Measurements from ENCODE around the gene OSBPL1A. TPM values are rescaled to one million over a fixed set of nuclear protein-coding genes. Genes with fewer than 3 reads are reported as not detected.
"Not testable (repeated sequence)": the region's sequence is repeated elsewhere in the genome, so short reads cannot be mapped to it uniquely, and the experiment has no call there.

Gene OSBPL1A
- total and polyA plus RNA-seq, 2 experiments from 2014 or later: 14.9 to 24.1 TPM

DNA sequence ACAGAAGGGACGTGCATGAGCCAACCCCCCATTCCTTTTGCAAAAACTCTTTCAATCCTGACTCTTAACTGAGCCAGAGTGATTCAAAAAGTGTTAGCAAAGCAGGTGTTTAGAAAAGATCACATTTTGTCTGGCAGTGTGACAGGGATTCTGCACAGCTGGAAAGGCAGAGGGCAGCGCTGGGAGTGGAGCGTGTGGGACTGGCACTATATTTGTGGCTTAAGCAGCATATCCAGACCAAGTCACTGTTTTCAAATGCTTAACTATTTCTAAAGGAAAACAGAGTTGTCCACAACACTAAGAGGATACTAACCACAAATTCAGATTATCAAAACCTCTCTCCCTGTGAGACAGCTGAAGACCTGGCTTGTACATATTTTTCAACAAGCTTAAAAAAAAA is 239.8 kb downstream of the OSBPL1A start:
- H3K79me2 ChIP-seq (ENCODE audit: insufficient read depth): no peaks in the 10 kb centered on the region
- no peaks in the 10 kb centered on the region for H3F3A ChIP-seq (ENCODE audit: insufficient read depth)
- no peaks in the 10 kb centered on the region for H4K20me1 ChIP-seq (ENCODE audit: insufficient read depth)
- no peaks in the 10 kb centered on the region for H3K27me3 ChIP-seq (replicated peaks; ENCODE audit: insufficient read depth)
- H3K9me3 ChIP-seq (ENCODE audit: low read depth): no peaks in the 10 kb centered on the region
- H3K4me2 ChIP-seq (ENCODE audit: unreplicated experiment): no peak overlapping the region
- H3K9me2 ChIP-seq (ENCODE audit: insufficient read depth): no peaks in the 10 kb centered on the region
- in situ Hi-C loops (cut with MboI): no loop called here
- no peak overlapping the region for H2AFZ ChIP-seq
- no peak for DNase-seq
- no peak overlapping the region for H3K4me3 ChIP-seq
- no peaks in the 10 kb centered on the region; the same call in 1 of the 2 replicates for H3K36me3 ChIP-seq (ENCODE audit: low read depth)
- H3K9ac ChIP-seq: no peak overlapping the region
- H3K4me1 ChIP-seq (ENCODE audit: insufficient read depth): no peaks in the 10 kb centered on the region
- no peak overlapping the region for H3K27ac ChIP-seq
- WGBS, 2 experiments (ENCODE audit: low coverage in 1 of 2, low lambda C conversion rate in 2 of 2, missing lambda C conversion rate in 2 of 2): 98 to 100% methylated on average over 3 of the region's 3 CpGs
- TF ChIP-seq EZH2 (IDR thresholded peaks at IDR 0.05; ENCODE audit: insufficient read depth, poor library complexity, severe bottlenecking) (no peak), EZH2phosphoT487 (IDR thresholded peaks at IDR 0.05; ENCODE audit: insufficient read depth, low read depth) (no peak)

DNA sequence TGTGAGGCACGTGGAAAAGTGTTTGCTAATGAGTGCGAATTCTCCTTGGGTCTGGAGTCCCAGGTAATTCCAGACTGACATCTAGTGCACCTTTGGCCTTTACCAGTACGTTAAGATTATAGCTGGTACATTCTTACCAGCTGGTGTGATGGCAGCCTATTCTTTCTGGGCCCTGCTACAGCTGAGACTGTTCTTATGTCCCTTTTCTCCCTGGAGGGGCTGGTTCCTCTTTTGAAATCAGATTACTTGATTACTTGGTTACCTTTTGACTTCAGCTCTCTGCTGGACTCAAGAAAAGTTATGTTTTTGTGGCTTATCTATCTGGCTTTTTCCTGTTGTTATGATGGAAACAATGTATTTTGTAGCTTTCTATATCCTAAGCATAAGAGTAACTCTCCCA is 244.2 kb downstream of the OSBPL1A start:
- DNase-seq: no peak
- Histone ChIP-seq H3K27ac (no peak overlapping the region), H3K9ac (no peak overlapping the region), H3K4me2 (ENCODE audit: unreplicated experiment) (no peak overlapping the region), H4K20me1 (ENCODE audit: insufficient read depth) (no peaks in the 10 kb centered on the region), H3K27me3 (replicated peaks; ENCODE audit: insufficient read depth) (no peaks in the 10 kb centered on the region), H3K9me2 (ENCODE audit: insufficient read depth) (no peaks in the 10 kb centered on the region), H3K4me3 (no peak overlapping the region), H3K4me1 (ENCODE audit: insufficient read depth) (no peaks in the 10 kb centered on the region), H3K79me2 (ENCODE audit: insufficient read depth) (no peaks in the 10 kb centered on the region), H2AFZ (no peak overlapping the region), H3K36me3 (ENCODE audit: low read depth) (no peaks in the 10 kb centered on the region), H3F3A (ENCODE audit: insufficient read depth) (no peaks in the 10 kb centered on the region), H3K9me3 (ENCODE audit: low read depth) (no peaks in the 10 kb centered on the region)
- in situ Hi-C loops (cut with MboI): no loop called here
- TF ChIP-seq EZH2phosphoT487 (IDR thresholded peaks at IDR 0.05; ENCODE audit: insufficient read depth, low read depth) (no peak), EZH2 (IDR thresholded peaks at IDR 0.05; ENCODE audit: insufficient read depth, poor library complexity, severe bottlenecking) (no peak)
- WGBS, 2 experiments (ENCODE audit: low coverage in 1 of 2, low lambda C conversion rate in 2 of 2, missing lambda C conversion rate in 2 of 2): 96 to 97% methylated on average over 3 of the region's 3 CpGs

DNA sequence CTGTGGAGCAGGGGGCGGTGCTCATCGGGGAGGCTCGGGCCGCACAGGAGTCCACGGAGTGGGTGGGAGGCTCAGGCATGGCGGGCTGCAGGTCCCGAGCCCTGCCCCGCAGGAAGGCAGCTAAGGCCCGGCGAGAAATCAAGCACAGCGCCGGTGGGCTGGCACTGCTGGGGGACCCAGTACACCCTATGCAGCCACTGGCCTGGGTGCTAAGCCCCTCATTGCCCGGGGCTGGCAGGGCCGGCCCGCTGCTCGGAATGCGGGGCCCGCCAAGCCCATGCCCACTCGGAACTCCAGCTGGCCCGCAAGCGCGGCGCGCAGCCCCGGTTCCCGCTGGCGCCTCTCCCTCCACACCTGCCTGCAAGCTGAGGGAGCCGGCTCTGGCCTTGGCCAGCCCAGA is 248.0 kb downstream of the OSBPL1A start:
- H3K4me3 ChIP-seq; H3K27ac ChIP-seq; in situ Hi-C loops (cut with MboI); H3K79me2 ChIP-seq (ENCODE audit: insufficient read depth); H3K4me2 ChIP-seq (ENCODE audit: unreplicated experiment); H2AFZ ChIP-seq; H4K20me1 ChIP-seq (ENCODE audit: insufficient read depth); H3K9me3 ChIP-seq (ENCODE audit: low read depth); DNase-seq; H3K9ac ChIP-seq; H3K9me2 ChIP-seq (ENCODE audit: insufficient read depth); H3K36me3 ChIP-seq (ENCODE audit: low read depth); H3F3A ChIP-seq (ENCODE audit: insufficient read depth); H3K27me3 ChIP-seq (replicated peaks; ENCODE audit: insufficient read depth); H3K4me1 ChIP-seq (ENCODE audit: insufficient read depth): not testable (repeated sequence)
- WGBS, 2 experiments (ENCODE audit: low coverage in 1 of 2, low lambda C conversion rate in 2 of 2, missing lambda C conversion rate in 2 of 2): 98 to 99% methylated on average over 13 to 28 of the region's 28 CpGs

DNA sequence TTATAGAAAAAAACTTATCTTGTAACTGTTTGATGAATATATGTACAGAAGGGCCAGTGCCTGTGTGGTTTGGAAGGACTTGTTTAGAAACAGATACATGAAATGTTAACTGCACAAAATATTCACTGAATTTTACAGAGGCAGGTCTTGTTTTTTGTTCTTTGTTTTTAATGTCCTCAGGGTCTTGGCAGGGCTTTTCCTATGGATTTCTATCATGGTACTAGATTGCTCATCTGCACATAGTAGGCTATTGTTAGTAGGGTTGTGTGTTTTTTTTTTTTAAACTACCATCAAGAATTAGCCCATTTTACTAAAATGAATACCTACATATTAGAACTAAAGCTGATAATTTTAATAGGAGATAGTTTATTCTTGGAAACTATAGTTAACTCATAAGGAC is 255.2 kb downstream of the OSBPL1A start:
- H3K9me3 ChIP-seq (ENCODE audit: low read depth): no peaks in the 10 kb centered on the region
- DNase-seq: no peak
- no peaks in the 10 kb centered on the region for H3K4me1 ChIP-seq (ENCODE audit: insufficient read depth)
- H4K20me1 ChIP-seq (ENCODE audit: insufficient read depth): no peaks in the 10 kb centered on the region
- no peak overlapping the region for H3K9ac ChIP-seq
- H3K9me2 ChIP-seq (ENCODE audit: insufficient read depth): no peaks in the 10 kb centered on the region
- no peaks in the 10 kb centered on the region for H3K79me2 ChIP-seq (ENCODE audit: insufficient read depth)
- H3K4me2 ChIP-seq (ENCODE audit: unreplicated experiment): no peak overlapping the region
- H3K27ac ChIP-seq: no peak overlapping the region
- TF ChIP-seq EZH2 (IDR thresholded peaks at IDR 0.05; ENCODE audit: insufficient read depth, poor library complexity, severe bottlenecking): no peak
- no peak for TF ChIP-seq EZH2phosphoT487 (IDR thresholded peaks at IDR 0.05; ENCODE audit: insufficient read depth, low read depth)
- H2AFZ ChIP-seq: no peak overlapping the region
- 0 out of 2 replicates have a peak, but pooled peaks cover 4% of the 10 kb centered on the region for H3F3A ChIP-seq (ENCODE audit: insufficient read depth)
- in situ Hi-C loops (cut with MboI): no loop called here
- H3K27me3 ChIP-seq (replicated peaks; ENCODE audit: insufficient read depth): no peaks in the 10 kb centered on the region
- H3K4me3 ChIP-seq: no peak overlapping the region
- no peaks in the 10 kb centered on the region for H3K36me3 ChIP-seq (ENCODE audit: low read depth)

DNA sequence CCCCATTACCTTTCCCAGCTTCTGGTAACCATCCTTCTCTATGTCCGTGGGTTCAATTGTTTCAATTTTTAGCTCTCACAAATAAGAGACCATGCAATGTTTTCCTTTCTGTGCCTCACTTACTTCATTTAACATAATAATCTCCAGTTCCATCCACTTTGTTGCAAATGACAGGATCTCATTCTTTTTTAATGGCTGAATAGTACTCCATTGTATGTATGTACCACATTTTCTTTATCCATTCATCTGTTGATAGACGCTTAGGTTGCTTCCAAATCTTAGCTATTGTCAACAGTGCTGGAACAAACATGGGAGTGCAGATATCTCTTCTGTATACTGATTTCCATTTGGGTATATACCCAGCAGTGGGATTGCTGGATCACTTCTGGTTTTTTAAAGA is 256.9 kb downstream of the OSBPL1A start:
- TF ChIP-seq EZH2 (IDR thresholded peaks at IDR 0.05; ENCODE audit: insufficient read depth, poor library complexity, severe bottlenecking): no peak
- no peak for TF ChIP-seq EZH2phosphoT487 (IDR thresholded peaks at IDR 0.05; ENCODE audit: insufficient read depth, low read depth)
- in situ Hi-C loops (cut with MboI): no loop called here
- 94 to 100% methylated on average over 2 of the region's 2 CpGs for WGBS, 2 experiments (ENCODE audit: low coverage in 1 of 2, low lambda C conversion rate in 2 of 2, missing lambda C conversion rate in 2 of 2)

More for the DNA sequence above, 256.9 kb downstream of the OSBPL1A start:
- Histone ChIP-seq H3K9me2 (ENCODE audit: insufficient read depth) (no peaks in the 10 kb centered on the region), H3K27me3 (replicated peaks; ENCODE audit: insufficient read depth) (no peaks in the 10 kb centered on the region), H4K20me1 (ENCODE audit: insufficient read depth) (no peaks in the 10 kb centered on the region), H3K9me3 (ENCODE audit: low read depth) (no peaks in the 10 kb centered on the region), H3K27ac (no peak overlapping the region), H3K79me2 (ENCODE audit: insufficient read depth) (no peaks in the 10 kb centered on the region), H3K4me2 (ENCODE audit: unreplicated experiment) (no peak overlapping the region), H3K4me1 (ENCODE audit: insufficient read depth) (no peaks in the 10 kb centered on the region), H3F3A (ENCODE audit: insufficient read depth) (0 out of 2 replicates have a peak, but pooled peaks cover 4% of the 10 kb centered on the region), H3K9ac (no peak overlapping the region), H3K36me3 (ENCODE audit: low read depth) (0 out of 2 replicates have a peak, but pooled peaks cover 3% of the 10 kb centered on the region), H2AFZ (no peak overlapping the region), H3K4me3 (no peak overlapping the region)
- DNase-seq: no peak

All from GM23248 (cell line).